GM12878 (cell line): Measurements from ENCODE around the gene NT5DC4. TPM values are rescaled to one million over a fixed set of nuclear protein-coding genes. Genes with fewer than 3 reads are reported as not detected.
A peak's percentile ranks its signal among the peaks of the same experiment; 100 is the strongest.

Source experiments
- ATAC-seq: fragments of 200-7000 bp; cut with Tn5 transposase; 3 replicates; pipeline ENCODE4 v1.9.1; 2020; ENCODE audit warnings: mild to moderate bottlenecking, moderate library complexity
- BruUV-seq: library from RNA; stranded (reverse); fragments of 400-500 nt; replicated peaks from 2 replicates; lab custom pipeline; 2021; lab: Mats Ljungman, UMichigan
- CTCF ChIA-PET: fragments of 300-600 bp; sonication (Branson Sonifier 250); formaldehyde crosslinking; extraction: SDS; loops from one replicate; lab custom pipeline; 2021; ENCODE audit warnings: inconsistent platforms; lab: Yijun Ruan, JAX
- POLR2A ChIA-PET: fragments of 350-600 bp; formaldehyde crosslinking; extraction: SDS; loops from one replicate; lab custom pipeline; 2021; ENCODE audit warnings: inconsistent platforms; lab: Charles Lee
- RAD21 ChIA-PET: fragments of 300-600 bp; sonication (Branson Sonifier 250); formaldehyde crosslinking; loops from one replicate; lab custom pipeline; 2023; ENCODE audit warnings: antibody characterized with exemption; ENCODE audit not compliant: unreplicated experiment; lab: Charles Lee
- SMC1A ChIA-PET: fragments of 300-600 bp; sonication (Branson Sonifier 250); formaldehyde crosslinking; loops from one replicate; lab custom pipeline; 2023; ENCODE audit not compliant: unreplicated experiment, uncharacterized antibody; lab: Charles Lee
- DNase-seq: peaks from one replicate; pipeline ENCODE4 v3.0.0-alpha.2; 2011; ENCODE audit warnings: low read depth, low spot score
- FAIRE-seq: peaks from 3 replicates; lab custom pipeline; 2011; peaks lifted over from hg19 to GRCh38; lab: Jason Lieb, UNC
- H2AFZ ChIP-seq: 2 replicates; pipeline ENCODE4 v1.6.0; 2011; ENCODE audit warnings: low read depth, low read length, control low read depth; ENCODE audit not compliant: control insufficient read depth
- H3K27ac ChIP-seq: 2 replicates; pipeline ENCODE4 v1.5.1; 2011; ENCODE audit warnings: control low read depth; ENCODE audit not compliant: control insufficient read depth, insufficient read depth
- H3K27me3 ChIP-seq, 2 experiments: replicated peaks in 1 of 2; 2 replicates each; pipeline versions ENCODE4 v1.6.0 to v1.6.1; 2011; ENCODE audit warnings: low read length in 1 of 2; ENCODE audit not compliant: control insufficient read depth in 2 of 2, insufficient read depth in 2 of 2
- H3K36me3 ChIP-seq, 2 experiments: 2 replicates each; pipeline ENCODE4 v1.5.1; 2011; ENCODE audit warnings: low read length in 1 of 2; ENCODE audit not compliant: control insufficient read depth in 2 of 2, insufficient read depth in 2 of 2
- H3K4me1 ChIP-seq: 2 replicates; pipeline ENCODE4 v1.6.1; 2011; ENCODE audit warnings: mild to moderate bottlenecking, low read length, moderate library complexity, mixed read lengths; ENCODE audit not compliant: control insufficient read depth, insufficient read depth
- H3K4me2 ChIP-seq: 2 replicates; pipeline ENCODE4 v1.6.0; 2011; ENCODE audit warnings: control low read depth; ENCODE audit not compliant: control insufficient read depth, insufficient read depth
- H3K4me3 ChIP-seq: fragments of 200-600 bp; sonication (generic); 2 replicates; pipeline ENCODE4 v1.5.1; 2016
- H3K79me2 ChIP-seq: 2 replicates; pipeline ENCODE4 v1.6.0; 2011; ENCODE audit warnings: low read length; ENCODE audit not compliant: control insufficient read depth, insufficient read depth
- H3K9ac ChIP-seq: 2 replicates; pipeline ENCODE4 v1.8.0; 2011; ENCODE audit warnings: low read length, control low read depth, mixed read lengths; ENCODE audit not compliant: control insufficient read depth, insufficient read depth
- H3K9me3 ChIP-seq: replicated peaks from 3 replicates; pipeline ENCODE4 v1.5.1; 2011; ENCODE audit warnings: mild to moderate bottlenecking, low read length; ENCODE audit not compliant: control insufficient read depth, insufficient read depth
- H4K20me1 ChIP-seq: 2 replicates; pipeline ENCODE4 v1.6.0; 2011; ENCODE audit not compliant: control insufficient read depth, insufficient read depth
- BRCA1 ChIP-seq: IDR thresholded peaks from 2 replicates; pipeline ENCODE4 v1.6.1; 2011; ENCODE audit warnings: low read depth, low read length, improper control_type of control experiment
- CREB1 ChIP-seq: IDR thresholded peaks from 2 replicates; pipeline ENCODE4 v1.6.1; 2012; ENCODE audit warnings: low read depth, mild to moderate bottlenecking, inconsistent platforms
- E2F4 ChIP-seq: IDR thresholded peaks from 2 replicates; pipeline ENCODE4 v1.6.1; 2012; ENCODE audit warnings: low read depth, low read length, improper control_type of control experiment
- IKZF1 ChIP-seq: fragments of 450-650 bp; conservative IDR thresholded peaks from 2 replicates; pipeline ENCODE4 v1.6.1; 2017; ENCODE audit warnings: antibody characterized with exemption, mild to moderate bottlenecking
- IKZF2 ChIP-seq, 2 experiments: fragments of 450-650 bp; IDR thresholded peaks; 2 replicates each; pipeline ENCODE4 v1.6.1; 2017; ENCODE audit warnings: mild to moderate bottlenecking in 2 of 2, moderate library complexity in 2 of 2
- LARP7 ChIP-seq: fragments of 450-650 bp; IDR thresholded peaks from 2 replicates; pipeline ENCODE4 v1.6.1; 2017; ENCODE audit warnings: mild to moderate bottlenecking
- MTA2 ChIP-seq: fragments of 450-650 bp; IDR thresholded peaks from 2 replicates; pipeline ENCODE4 v1.6.1; 2016; ENCODE audit warnings: low read depth, mild to moderate bottlenecking, moderate library complexity
- NFXL1 ChIP-seq: fragments of 450-650 bp; IDR thresholded peaks from 2 replicates; pipeline ENCODE4 v1.6.1; 2017; ENCODE audit warnings: antibody characterized with exemption, mild to moderate bottlenecking, borderline replicate concordance
- NFYB ChIP-seq: IDR thresholded peaks from 2 replicates; pipeline ENCODE4 v1.6.1; 2011; ENCODE audit warnings: low read depth, mild to moderate bottlenecking, low read length, improper control_type of control experiment, moderate library complexity; ENCODE audit not compliant: insufficient read depth
- PAX5 ChIP-seq: IDR thresholded peaks from 2 replicates; pipeline ENCODE4 v1.6.1; 2011; ENCODE audit warnings: low read depth, low read length, borderline replicate concordance
- POLR2A ChIP-seq: IDR thresholded peaks from 2 replicates; pipeline ENCODE4 v1.6.1; 2011; ENCODE audit warnings: low read depth, mild to moderate bottlenecking, low read length
- RAD21 ChIP-seq: IDR thresholded peaks from 2 replicates; pipeline ENCODE4 v1.6.1; 2011; ENCODE audit warnings: mild to moderate bottlenecking, low read depth, low read length, moderate library complexity; ENCODE audit not compliant: insufficient read depth
- RBBP5 ChIP-seq: fragments of 200-600 bp; sonication (generic); conservative IDR thresholded peaks from 2 replicates; pipeline ENCODE4 v1.6.1; 2016
- SIN3A ChIP-seq: IDR thresholded peaks from 2 replicates; pipeline ENCODE4 v1.6.1; 2012; ENCODE audit warnings: low read depth, low read length, improper control_type of control experiment
- TCF3 ChIP-seq: IDR thresholded peaks from 2 replicates; pipeline ENCODE4 v1.6.1; 2012; ENCODE audit warnings: low read depth, mild to moderate bottlenecking, low read length, borderline replicate concordance; ENCODE audit not compliant: insufficient read depth
- WGBS: methylation state at CpG from one replicate; pipeline ENCODE4 v1.1.6; 2016; ENCODE audit warnings: low lambda C conversion rate; ENCODE audit not compliant: insufficient replicate concordance, insufficient coverage; ENCODE audit errors: missing lambda C conversion rate; 5-methylcytosine and 5-hydroxymethylcytosine counted together
- in situ Hi-C: fragments of 300-500 bp; cut with MboI; formaldehyde crosslinking; loops from 9 replicates; pipeline ENCODE4 v1.14.3; 2018; ENCODE audit warnings: mixed read lengths
- intact Hi-C: fragments of 100-400 bp; cut with micrococcal nuclease; formaldehyde crosslinking; loops from one replicate; pipeline ENCODE4 v1.14.2; 2022; ENCODE audit not compliant: unreplicated experiment
- polyA plus RNA-seq, 11 experiments: library from polyadenylated mRNA; depleted of rRNA in 4 of 11; unstranded in 6 of 11; stranded (reverse) in 5 of 11; fragments of >200 nt; fragmentation: Nextera tagmentation in 4 of 11; fragmentation: Illumina TruSeq in 1 of 11; extraction: Ambion mirVana in 4 of 11; extraction: Trizol in 1 of 11; gene quantifications; 1 replicate in 1 of 11; 2 replicates in 10 of 11; pipeline versions ENCODE4 v1.2.1 to v1.2.3, GENCODE V29; 2011 to 2016; ENCODE audit warnings: inconsistent platforms in 2 of 11, missing spikeins in 2 of 11, low read depth in 1 of 11
- total RNA-seq, 4 experiments: library from RNA; depleted of rRNA in 3 of 4; stranded (reverse); fragments of >200 nt in 3 of 4; fragmentation: Illumina TruSeq in 1 of 4; extraction: Trizol in 1 of 4; gene quantifications; 2 replicates each; pipeline versions ENCODE4 v1.2.1 to v1.2.3, GENCODE V29; 2013 to 2021

NT5DC4 gene
- total and polyA plus RNA-seq, 10 of the 15 experiments (the other 5 are each of a cell fraction or from before 2014, with no cell fraction given): 0.04 to 2.6 (median 0.32) TPM; not detected in 2

GRCh38 chr2:112722816-112723546 is 2.2 kb downstream of the NT5DC4 start:
- no peak overlapping the region for H3K9ac ChIP-seq
- H3K4me2 ChIP-seq: no peak overlapping the region
- no peak overlapping the region for H3K27ac ChIP-seq
- DNase-seq (no peak), FAIRE-seq (no peak)
- no peaks in the 10 kb centered on the region for H4K20me1 ChIP-seq
- H3K4me3 ChIP-seq: no peak overlapping the region
- ChIA-PET RAD21 (interaction anchor here (1.0 to 10.7 kb wide), 5 partner anchors 15 to 93 kb away, joined by 4 to 494 read pairs (median 117); partner anchors contain the start of gene SLC20A1), POLR2A (interaction anchor here (0.7 to 4.8 kb wide), 4 partner anchors 15 to 119 kb away, joined by 3 to 51 read pairs (median 3); no protein-coding TSS in a partner anchor), CTCF (interaction anchor here (1.0 to 12.8 kb wide), 8 partner anchors 10 to 122 kb away, joined by 3 to 671 read pairs (median 86); partner anchors contain the start of gene SLC20A1), SMC1A (interaction anchor here (1.0 to 10.9 kb wide), 5 partner anchors 15 to 120 kb away, joined by 3 to 455 read pairs (median 15); no protein-coding TSS in a partner anchor)
- no peaks in the 10 kb centered on the region for H3K36me3 ChIP-seq
- intact Hi-C loops: no loop called here
- H3K79me2 ChIP-seq: no peaks in the 10 kb centered on the region
- H3K4me1 ChIP-seq: peaks cover 19% of the 10 kb centered on the region
- no peaks in the 10 kb centered on the region for H3K9me3 ChIP-seq
- no peaks in the 10 kb centered on the region for H3K27me3 ChIP-seq
- BruUV-seq: no TSS peak
- TF ChIP-seq NFXL1: no peak
- 0 out of 2 replicates have a peak, but pooled peaks have one; percentile 10 for TF ChIP-seq IKZF1
- TF ChIP-seq, all 136 proteins: peak for 1
- in situ Hi-C loops: loop anchor here (5.0 kb wide), 2 partner anchors 96 to 121 kb away; no protein-coding TSS in a partner anchor
- WGBS: 67% methylated on average over 9 of the region's 9 CpGs
- no peak for ATAC-seq
- no peak overlapping the region for H2AFZ ChIP-seq

GRCh38 chr2:112723547-112723940 is 2.7 kb downstream of the NT5DC4 start:
- 66% methylated on average over 6 of the region's 6 CpGs for WGBS
- Histone ChIP-seq H3K27ac (no peak overlapping the region), H3K79me2 (no peaks in the 10 kb centered on the region), H3K36me3 (no peaks in the 10 kb centered on the region), H3K27me3 (no peaks in the 10 kb centered on the region), H3K4me1 (peaks cover 22% of the 10 kb centered on the region), H4K20me1 (no peaks in the 10 kb centered on the region), H3K9me3 (no peaks in the 10 kb centered on the region), H3K9ac (no peak overlapping the region), H3K4me2 (no peak overlapping the region), H3K4me3 (no peak overlapping the region), H2AFZ (no peak overlapping the region)
- TF ChIP-seq POLR2A (no peak), IKZF2 (IDR thresholded peaks at IDR 0.05) (no peak), RBBP5 (no peak), MTA2 (no peak), E2F4 (no peak), BRCA1 (no peak), LARP7 (no peak), PAX5 (no peak), CREB1 (no peak), NFYB (no peak), SIN3A (no peak), RAD21 (no peak), TCF3 (no peak)
- intact Hi-C loops: no loop called here
- POLR2A ChIA-PET: interaction anchor here (0.7 to 4.8 kb wide), 3 partner anchors 16 to 119 kb away, joined by 3 to 51 read pairs (median 3); no protein-coding TSS in a partner anchor
- SMC1A ChIA-PET: interaction anchor here (1.1 to 10.9 kb wide), 7 partner anchors 15 to 120 kb away, joined by 3 to 455 read pairs (median 58); no protein-coding TSS in a partner anchor
- RAD21 ChIA-PET: interaction anchor here (1.0 to 10.7 kb wide), 6 partner anchors 16 to 218 kb away, joined by 4 to 494 read pairs (median 117); partner anchors contain the start of gene SLC20A1
- no TSS peak for BruUV-seq
- no peak for ATAC-seq
- FAIRE-seq: no peak
- in situ Hi-C loops: loop anchor here (5.0 kb wide), 2 partner anchors 96 to 121 kb away; no protein-coding TSS in a partner anchor
- no peak for DNase-seq
- CTCF ChIA-PET: interaction anchor here (3.7 to 12.8 kb wide), 6 partner anchors 11 to 123 kb away, joined by 27 to 671 read pairs (median 156); partner anchors contain the start of gene SLC20A1
